Stimulated activated CD8-positive, alpha-beta memory T cell treated with anti-CD3 and anti-CD28 coated beads, Interleukin-15, amount 100 ng/mL, for 48 hours (primary cell): Measurements from ENCODE around the gene NFAT5.

Experiments used
- DNase-seq, 2 donors: peaks; one replicate each; pipeline ENCODE4 v3.0.0-alpha.2; 2020; ENCODE audit warnings: low read depth in 2 of 2

NFAT5 gene

GRCh38 chr16:69593751-69594255 is 28.0 kb downstream of the NFAT5 start:
- DNase-seq, result no peak

- DNase-seq, result no peak
Observed at GRCh38 chr16:69595127-69596036, 29.6 kb downstream of the NFAT5 start.

GRCh38 chr16:69596801-69597200 is 31.0 kb downstream of the NFAT5 start:
- DNase-seq, result no peak

GRCh38 chr16:69598045-69598444 is 32.3 kb downstream of the NFAT5 start:
- no peak for DNase-seq

GRCh38 chr16:69599731-69600130 is 34.0 kb downstream of the NFAT5 start:
- no peak for DNase-seq

GRCh38 chr16:69600202-69600601 is 34.4 kb downstream of the NFAT5 start:
- DNase-seq, result no peak

- no peak for DNase-seq
Observed at GRCh38 chr16:69601250-69601649, 35.5 kb downstream of the NFAT5 start.

- no peak for DNase-seq
Observed at GRCh38 chr16:69606985-69607384, 41.2 kb downstream of the NFAT5 start.

- DNase-seq, result no peak
Observed at GRCh38 chr16:69607674-69608073, 41.9 kb downstream of the NFAT5 start.

GRCh38 chr16:69610356-69610755 is 44.6 kb downstream of the NFAT5 start:
- no peak for DNase-seq

GRCh38 chr16:69611103-69611640 is 45.4 kb downstream of the NFAT5 start:
- no peak for DNase-seq

GRCh38 chr16:69613378-69614154 is 47.8 kb downstream of the NFAT5 start:
- DNase-seq, result no peak

- DNase-seq, result no peak
Observed at GRCh38 chr16:69615528-69615927, 49.8 kb downstream of the NFAT5 start.

GRCh38 chr16:69616082-69616481 is 50.3 kb downstream of the NFAT5 start:
- no peak for DNase-seq

GRCh38 chr16:69618307-69618706 is 52.5 kb downstream of the NFAT5 start:
- DNase-seq, result no peak

GRCh38 chr16:69618721-69619120 is 53.0 kb downstream of the NFAT5 start:
- DNase-seq, result no peak

GRCh38 chr16:69619514-69619913 is 53.7 kb downstream of the NFAT5 start:
- DNase-seq, result no peak

GRCh38 chr16:69620573-69620972 is 54.8 kb downstream of the NFAT5 start:
- DNase-seq, result no peak

- DNase-seq, result no peak
Observed at GRCh38 chr16:69621225-69621624, 55.5 kb downstream of the NFAT5 start.

- no peak for DNase-seq
Observed at GRCh38 chr16:69626256-69626655, 60.5 kb downstream of the NFAT5 start.

- DNase-seq, result no peak
Observed at GRCh38 chr16:69632828-69633227, 67.1 kb downstream of the NFAT5 start.

- DNase-seq, result no peak
Observed at GRCh38 chr16:69633375-69633774, 67.6 kb downstream of the NFAT5 start.
